Upper lobe of left lung (tissue), 6 donors: ENCODE results near the gene UBE2J2. TPM values are rescaled to one million over a fixed set of nuclear protein-coding genes. Genes with fewer than 3 reads are reported as not detected.
A peak's percentile ranks its signal among the peaks of the same experiment; 100 is the strongest.

ENCODE experiments used
- ATAC-seq, 2 donors: fragments of 200-7000 bp; cut with Tn5 transposase; one replicate each; pipeline ENCODE4 v1.9.1; 2022; ENCODE audit warnings: mild to moderate bottlenecking in 2 of 2, moderate library complexity in 2 of 2; ENCODE audit not compliant: low FRiP score in 2 of 2
- DNase-seq, 2 donors: peaks; one replicate each; pipeline ENCODE4 v3.0.0-alpha.2; 2019 to 2020
- H3K27ac ChIP-seq, 4 donors: fragments of 200-600 bp; sonication (generic); one replicate each; pipeline ENCODE4 v1.5.1; 2016 to 2019
- H3K27me3 ChIP-seq, 4 donors: fragments of 200-600 bp; sonication (generic); one replicate each; pipeline ENCODE4 v1.5.1; 2017 to 2019
- H3K36me3 ChIP-seq, 4 donors: fragments of 200-600 bp; sonication (generic); one replicate each; pipeline ENCODE4 v1.5.1; 2016 to 2019
- H3K4me1 ChIP-seq, 4 donors: fragments of 200-600 bp; sonication (generic); one replicate each; pipeline ENCODE4 v1.5.1; 2018 to 2019
- H3K4me3 ChIP-seq, 4 donors: fragments of 200-600 bp; sonication (generic); one replicate each; pipeline ENCODE4 v1.5.1; 2017 to 2019; ENCODE audit warnings: mild to moderate bottlenecking in 2 of 4, moderate library complexity in 1 of 4
- H3K9me3 ChIP-seq, 4 donors: fragments of 200-600 bp; sonication (generic); one replicate each; pipeline ENCODE4 v1.5.1; 2018 to 2019
- CTCF ChIP-seq, 6 experiments: fragments of 450-650 bp in 4 of 6; fragments of 200-600 bp in 2 of 6; sonication (generic) in 2 of 6; IDR thresholded peaks; one replicate each; pipeline ENCODE4 v1.5.1; 2016 to 2019; ENCODE audit warnings: antibody characterized with exemption in 6 of 6
- EP300 ChIP-seq, 4 donors: sonication (generic); formaldehyde crosslinking; IDR thresholded peaks; one replicate each; pipeline ENCODE4 v1.5.1; 2017; ENCODE audit warnings: antibody characterized with exemption in 4 of 4, control low read depth in 2 of 4
- POLR2A ChIP-seq, 4 donors: fragments of 450-650 bp; IDR thresholded peaks; one replicate each; pipeline ENCODE4 v1.5.1; 2016 to 2017; ENCODE audit warnings: antibody characterized with exemption in 4 of 4, mild to moderate bottlenecking in 2 of 4
- POLR2AphosphoS5 ChIP-seq, 2 donors: sonication (generic); formaldehyde crosslinking; IDR thresholded peaks; one replicate each; pipeline ENCODE4 v1.5.1; 2017; ENCODE audit warnings: antibody characterized with exemption in 2 of 2
- WGBS, 2 donors: methylation state at CpG; one replicate each; pipeline ENCODE4 v1.1.5; 2017 to 2018; 5-methylcytosine and 5-hydroxymethylcytosine counted together
- total RNA-seq, 6 donors: library from RNA; depleted of rRNA in 4 of 6; stranded (reverse); fragments of >200 nt in 4 of 6; gene quantifications; one replicate each; pipeline versions ENCODE4 v1.1.0 to v1.2.1, GENCODE V29; 2016 to 2021
- donor health status: DM: no; HTN: no; CAD: no; lungs with moderate emphysema.
- donor health status: DM: no; HTN: yes; CAD: no; lungs with severe emphysema.

UBE2J2 gene
- total RNA-seq, 6 donors from 2014 or later: 41.5 to 88.0 (median 50.5) TPM

GRCh38 chr1:1299686-1300351 lies 26.2 kb upstream of the UBE2J2 start:
- DNase-seq: peak in 1 of 2 donors; percentile 73

GRCh38 chr1:1298861-1299685 lies 25.4 kb upstream of the UBE2J2 start:
- Histone ChIP-seq H3K4me3 (no peak overlapping the region), H3K27ac (no peak overlapping the region), H3K4me1 (peaks cover 2 to 6% (median 4%) of the 10 kb centered on the region in 4 donors), H3K9me3 (no peaks in the 10 kb centered on the region), H3K36me3 (peaks cover 0 to 34% (median 12%) of the 10 kb centered on the region in 4 donors), H3K27me3 (no peaks in the 10 kb centered on the region)
- DNase-seq: peak in 1 of 2 donors; percentile 72
- no peak for ATAC-seq
- 62 to 78% methylated on average over 9 to 23 of the region's 30 CpGs for WGBS, 2 donors
- TF ChIP-seq POLR2AphosphoS5 (IDR thresholded peaks at IDR 0.05) (no peak), EP300 (IDR thresholded peaks at IDR 0.05) (no peak), POLR2A (IDR thresholded peaks at IDR 0.05) (no peak), CTCF (IDR thresholded peaks at IDR 0.05) (no peak)

More at GRCh38 chr1:1299686-1300351, 26.2 kb upstream of the UBE2J2 start:
- no peaks in the 10 kb centered on the region for H3K9me3 ChIP-seq
- H3K36me3 ChIP-seq: peaks cover 0 to 29% (median 10%) of the 10 kb centered on the region in 4 donors
- no peak overlapping the region for H3K27ac ChIP-seq
- no peaks in the 10 kb centered on the region for H3K27me3 ChIP-seq
- no peak overlapping the region for H3K4me3 ChIP-seq
- ATAC-seq: no peak
- peaks cover 9 to 13% (median 12%) of the 10 kb centered on the region in 4 donors for H3K4me1 ChIP-seq
- WGBS, 2 donors: 86 to 91% methylated on average over 8 to 22 of the region's 22 CpGs
- TF ChIP-seq CTCF (IDR thresholded peaks at IDR 0.05): peak in 3 of 6 experiments; percentile 6 to 21 (median 16)
- TF ChIP-seq POLR2A (IDR thresholded peaks at IDR 0.05): no peak
- TF ChIP-seq POLR2AphosphoS5 (IDR thresholded peaks at IDR 0.05): no peak
- TF ChIP-seq EP300 (IDR thresholded peaks at IDR 0.05): no peak

GRCh38 chr1:1297802-1298424 lies 24.3 kb upstream of the UBE2J2 start:
- WGBS, 2 donors: 87 to 92% methylated on average over 8 to 23 of the region's 31 CpGs
- H3K4me3 ChIP-seq: no peak overlapping the region
- no peak for ATAC-seq
- H3K36me3 ChIP-seq: peaks cover 0 to 42% (median 16%) of the 10 kb centered on the region in 4 donors
- no peak for TF ChIP-seq CTCF (IDR thresholded peaks at IDR 0.05)
- no peak for TF ChIP-seq POLR2AphosphoS5 (IDR thresholded peaks at IDR 0.05)
- TF ChIP-seq POLR2A (IDR thresholded peaks at IDR 0.05): no peak
- no peak for TF ChIP-seq EP300 (IDR thresholded peaks at IDR 0.05)
- H3K4me1 ChIP-seq: no peaks in the 10 kb centered on the region
- H3K27ac ChIP-seq: no peak overlapping the region
- no peaks in the 10 kb centered on the region for H3K9me3 ChIP-seq
- peak in 1 of 2 donors; percentile 83 for DNase-seq
- no peaks in the 10 kb centered on the region for H3K27me3 ChIP-seq

- Histone ChIP-seq H3K4me1 (peaks cover 0 to 7% (median 4%) of the 10 kb centered on the region in 4 donors), H3K36me3 (peaks cover 0 to 43% (median 16%) of the 10 kb centered on the region in 4 donors), H3K9me3 (no peaks in the 10 kb centered on the region), H3K4me3 (no peak overlapping the region), H3K27me3 (no peaks in the 10 kb centered on the region), H3K27ac (no peak overlapping the region)
- DNase-seq (peak in 1 of 2 donors; percentile 79), ATAC-seq (no peak)
- 94% methylated on average over 18 to 53 of the region's 62 CpGs for WGBS, 2 donors
- TF ChIP-seq EP300 (IDR thresholded peaks at IDR 0.05) (no peak), POLR2A (IDR thresholded peaks at IDR 0.05) (no peak), POLR2AphosphoS5 (IDR thresholded peaks at IDR 0.05) (no peak), CTCF (IDR thresholded peaks at IDR 0.05) (no peak)
These were observed 22.7 kb upstream of the UBE2J2 start for GRCh38 chr1:1296070-1297061.
